GM23338 (cell line): ENCODE data around the gene STOX2.

ENCODE experiments used
- CREB1 ChIP-seq: fragments of 250-450 bp; sonication (Bioruptor Pico); IDR thresholded peaks from 2 replicates; pipeline ENCODE4 v1.5.0; 2020; ENCODE audit warnings: low read depth, mild to moderate bottlenecking, moderate library complexity
- CTCF ChIP-seq, 2 experiments: fragments of 200-600 bp in 1 of 2; sonication (generic) in 1 of 2; conservative IDR thresholded peaks; 2 replicates each; pipeline versions ENCODE4 v1.5.1 to v1.6.1; 2016 to 2017; ENCODE audit warnings: antibody characterized with exemption in 2 of 2, low read depth in 2 of 2, mild to moderate bottlenecking in 2 of 2, moderate library complexity in 1 of 2
- EZH2 ChIP-seq: fragments of 200-600 bp; sonication (generic); IDR thresholded peaks from one replicate; pipeline ENCODE4 v1.8.0; 2017; ENCODE audit warnings: antibody characterized with exemption, mild to moderate bottlenecking, low read depth; ENCODE audit not compliant: unreplicated experiment
- EZH2phosphoT487 ChIP-seq: fragments of 200-600 bp; sonication (generic); IDR thresholded peaks from one replicate; pipeline ENCODE4 v1.8.1; 2018; ENCODE audit warnings: antibody characterized with exemption; ENCODE audit not compliant: unreplicated experiment
- JUNB ChIP-seq: IDR thresholded peaks from one replicate; pipeline ENCODE4 v1.6.1; 2016; ENCODE audit warnings: antibody characterized with exemption; ENCODE audit not compliant: unreplicated experiment
- NANOG ChIP-seq: IDR thresholded peaks from 2 replicates; pipeline ENCODE4 v1.6.1; 2016; ENCODE audit warnings: antibody characterized with exemption, borderline replicate concordance
- POLR2AphosphoS5 ChIP-seq: IDR thresholded peaks from 2 replicates; pipeline ENCODE4 v1.6.1; 2016; ENCODE audit warnings: antibody characterized with exemption, low read depth
- STAT1 ChIP-seq: IDR thresholded peaks from one replicate; pipeline ENCODE4 v1.6.1; 2016; ENCODE audit warnings: antibody characterized with exemption; ENCODE audit not compliant: unreplicated experiment
- ZNF114 ChIP-seq: fragments of 250-450 bp; sonication (Bioruptor Pico); IDR thresholded peaks from 2 replicates; pipeline ENCODE4 v1.5.0; 2020; ENCODE audit warnings: mild to moderate bottlenecking, moderate library complexity
- ZNF331 ChIP-seq: fragments of 250-450 bp; sonication (Bioruptor Pico); IDR thresholded peaks from 2 replicates; pipeline ENCODE4 v1.5.0; 2020; ENCODE audit warnings: low read depth, mild to moderate bottlenecking, moderate library complexity
- TF ChIP-seq, protein P1 (sequence below): IDR thresholded peaks from one replicate; pipeline ENCODE4 v1.6.1; 2018; ENCODE audit warnings: antibody characterized with exemption; ENCODE audit not compliant: unreplicated experiment
- TF ChIP-seq, protein P2 (sequence below): IDR thresholded peaks from 2 replicates; pipeline ENCODE4 v1.6.1; 2016; ENCODE audit warnings: antibody characterized with exemption

GRCh38 chr4:184059099-184059498 is 154.0 kb downstream of the STOX2 start:
- TF ChIP-seq CTCF (conservative IDR thresholded peaks at IDR 0.05; ENCODE audit: low read depth in 2 of 2) (no peak), CREB1 (no peak), POLR2AphosphoS5 (no peak), EZH2 (no peak), EZH2phosphoT487 (no peak), ZNF114 (CRISPR knock-in tag) (no peak), JUNB (no peak), ZNF331 (CRISPR knock-in tag) (no peak), STAT1 (no peak), NANOG (no peak)
- TF ChIP-seq, protein P1, sequence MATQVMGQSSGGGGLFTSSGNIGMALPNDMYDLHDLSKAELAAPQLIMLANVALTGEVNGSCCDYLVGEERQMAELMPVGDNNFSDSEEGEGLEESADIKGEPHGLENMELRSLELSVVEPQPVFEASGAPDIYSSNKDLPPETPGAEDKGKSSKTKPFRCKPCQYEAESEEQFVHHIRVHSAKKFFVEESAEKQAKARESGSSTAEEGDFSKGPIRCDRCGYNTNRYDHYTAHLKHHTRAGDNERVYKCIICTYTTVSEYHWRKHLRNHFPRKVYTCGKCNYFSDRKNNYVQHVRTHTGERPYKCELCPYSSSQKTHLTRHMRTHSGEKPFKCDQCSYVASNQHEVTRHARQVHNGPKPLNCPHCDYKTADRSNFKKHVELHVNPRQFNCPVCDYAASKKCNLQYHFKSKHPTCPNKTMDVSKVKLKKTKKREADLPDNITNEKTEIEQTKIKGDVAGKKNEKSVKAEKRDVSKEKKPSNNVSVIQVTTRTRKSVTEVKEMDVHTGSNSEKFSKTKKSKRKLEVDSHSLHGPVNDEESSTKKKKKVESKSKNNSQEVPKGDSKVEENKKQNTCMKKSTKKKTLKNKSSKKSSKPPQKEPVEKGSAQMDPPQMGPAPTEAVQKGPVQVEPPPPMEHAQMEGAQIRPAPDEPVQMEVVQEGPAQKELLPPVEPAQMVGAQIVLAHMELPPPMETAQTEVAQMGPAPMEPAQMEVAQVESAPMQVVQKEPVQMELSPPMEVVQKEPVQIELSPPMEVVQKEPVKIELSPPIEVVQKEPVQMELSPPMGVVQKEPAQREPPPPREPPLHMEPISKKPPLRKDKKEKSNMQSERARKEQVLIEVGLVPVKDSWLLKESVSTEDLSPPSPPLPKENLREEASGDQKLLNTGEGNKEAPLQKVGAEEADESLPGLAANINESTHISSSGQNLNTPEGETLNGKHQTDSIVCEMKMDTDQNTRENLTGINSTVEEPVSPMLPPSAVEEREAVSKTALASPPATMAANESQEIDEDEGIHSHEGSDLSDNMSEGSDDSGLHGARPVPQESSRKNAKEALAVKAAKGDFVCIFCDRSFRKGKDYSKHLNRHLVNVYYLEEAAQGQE: no peak
- TF ChIP-seq, protein P2, sequence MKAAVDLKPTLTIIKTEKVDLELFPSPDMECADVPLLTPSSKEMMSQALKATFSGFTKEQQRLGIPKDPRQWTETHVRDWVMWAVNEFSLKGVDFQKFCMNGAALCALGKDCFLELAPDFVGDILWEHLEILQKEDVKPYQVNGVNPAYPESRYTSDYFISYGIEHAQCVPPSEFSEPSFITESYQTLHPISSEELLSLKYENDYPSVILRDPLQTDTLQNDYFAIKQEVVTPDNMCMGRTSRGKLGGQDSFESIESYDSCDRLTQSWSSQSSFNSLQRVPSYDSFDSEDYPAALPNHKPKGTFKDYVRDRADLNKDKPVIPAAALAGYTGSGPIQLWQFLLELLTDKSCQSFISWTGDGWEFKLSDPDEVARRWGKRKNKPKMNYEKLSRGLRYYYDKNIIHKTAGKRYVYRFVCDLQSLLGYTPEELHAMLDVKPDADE: no peak
